Astrocyte of the cerebellum (primary cell): ENCODE measurements around the gene PPM1H.

ENCODE experiments used
- DNase-seq: peaks from one replicate; pipeline ENCODE4 v3.0.0-alpha.2; 2011; ENCODE audit warnings: low read depth
- H3K4me3 ChIP-seq: 2 replicates; pipeline ENCODE4 v1.5.1; 2011; ENCODE audit warnings: mild to moderate bottlenecking, low read depth, low read length, moderate library complexity
- CTCF ChIP-seq: IDR thresholded peaks from 2 replicates; pipeline ENCODE4 v1.5.1; 2012; ENCODE audit warnings: low read length, low read depth, moderate library complexity, mild to moderate bottlenecking; ENCODE audit errors: missing control alignments
- in situ Hi-C: cut with HindIII; loops from 2 replicates; pipeline ENCODE4 v1.10.0; 2017; ENCODE audit warnings: low sequenced_read_pairs

The PPM1H gene

DNA sequence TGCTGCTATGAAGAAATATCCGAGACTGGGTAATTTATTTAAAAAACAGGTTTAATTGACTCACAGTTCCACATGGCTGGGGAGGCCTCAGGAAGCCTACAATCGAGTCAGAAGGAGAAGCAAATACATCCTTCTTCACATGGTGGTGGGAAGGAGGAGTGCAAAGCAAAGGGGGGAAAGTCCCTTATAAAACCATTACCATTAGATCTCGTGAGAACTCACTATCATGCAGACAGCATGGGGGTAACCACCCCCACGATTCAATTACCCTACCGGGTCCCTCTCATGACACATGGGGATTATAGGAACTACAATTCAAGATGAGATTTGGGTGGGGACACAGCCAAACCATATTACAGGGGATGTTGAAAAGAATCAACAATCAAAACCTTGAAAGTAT lies 74.9 kb downstream of the PPM1H start:
- in situ Hi-C loops = no loop called here
- no peak overlapping the region for H3K4me3 ChIP-seq
- DNase-seq = no peak
- TF ChIP-seq CTCF = no peak

DNA sequence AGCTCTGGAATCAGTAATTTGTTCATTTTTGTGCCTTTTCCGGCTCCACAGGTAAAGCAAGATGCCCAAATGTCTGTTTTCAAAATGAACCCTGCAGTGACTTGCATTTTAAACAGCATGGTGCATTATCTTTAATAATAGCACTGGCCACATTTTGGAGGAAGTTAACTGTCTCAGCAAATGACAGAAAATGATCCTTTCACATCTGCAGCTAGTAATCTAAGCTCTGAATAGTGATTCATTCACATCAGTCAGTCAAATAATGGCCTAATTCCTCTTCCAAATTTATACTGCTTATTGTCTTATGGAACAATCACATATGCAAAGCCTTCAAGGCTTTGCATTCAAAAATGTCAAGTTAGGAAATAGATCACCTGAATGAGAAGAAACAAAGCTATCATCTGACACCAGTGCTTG lies 75.6 kb downstream of the PPM1H start:
- no peak for DNase-seq
- no peak for TF ChIP-seq CTCF
- no peak overlapping the region for H3K4me3 ChIP-seq
- in situ Hi-C loops = no loop called here

DNA sequence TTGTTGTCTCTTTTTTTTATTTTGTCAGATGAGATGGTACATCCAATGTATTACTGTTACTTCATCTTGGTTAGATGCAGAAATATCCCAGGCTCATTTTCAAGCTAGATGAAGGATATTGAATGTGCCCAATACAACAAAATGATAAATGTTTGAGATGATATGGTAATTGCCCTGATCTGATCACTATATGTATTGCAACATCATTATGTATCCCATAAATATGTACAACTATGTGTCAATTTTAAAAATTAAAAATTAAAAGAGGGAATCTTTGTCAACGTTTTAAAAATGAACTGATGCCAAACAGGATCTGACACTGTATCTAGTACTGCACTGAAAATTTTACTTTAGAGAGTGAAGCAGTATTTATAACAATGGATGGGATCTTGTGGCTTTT lies 78.5 kb downstream of the PPM1H start:
- TF ChIP-seq CTCF = no peak
- DNase-seq = no peak
- in situ Hi-C loops = no loop called here
- no peak overlapping the region for H3K4me3 ChIP-seq

- H3K4me3 ChIP-seq = no peak overlapping the region
- in situ Hi-C loops = no loop called here
- no peak for TF ChIP-seq CTCF
- no peak for DNase-seq
Measured at GRCh38 chr12:62854024-62854423, 80.9 kb downstream of the PPM1H start.

DNA sequence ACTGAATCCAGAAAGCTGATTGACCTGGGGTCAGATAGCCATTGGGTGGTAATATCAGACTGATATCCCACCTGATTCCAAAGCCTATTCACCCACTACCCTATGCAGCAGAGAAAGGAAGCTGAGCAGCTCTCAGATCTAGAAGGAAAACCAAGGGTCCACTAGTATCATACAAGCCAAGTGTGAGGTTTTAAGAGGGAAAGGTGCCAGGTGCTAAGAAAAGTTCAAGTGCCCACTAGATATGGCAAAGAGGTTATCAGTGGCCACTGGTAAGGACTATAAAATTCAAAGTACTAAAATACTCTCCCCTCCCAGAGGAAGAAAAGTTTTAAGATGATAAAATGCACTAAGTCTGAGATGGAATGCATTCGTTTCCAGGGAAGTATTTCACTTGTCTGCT lies 85.6 kb downstream of the PPM1H start:
- in situ Hi-C loops = no loop called here
- no peak for TF ChIP-seq CTCF

GRCh38 chr12:62848418-62848817 lies 86.5 kb downstream of the PPM1H start:
- no peak for TF ChIP-seq CTCF
- no peak overlapping the region for H3K4me3 ChIP-seq
- peak; percentile 11 for DNase-seq
- in situ Hi-C loops = no loop called here

More for the DNA sequence above, 85.6 kb downstream of the PPM1H start:
- no peak for DNase-seq
- H3K4me3 ChIP-seq = no peak overlapping the region

DNA sequence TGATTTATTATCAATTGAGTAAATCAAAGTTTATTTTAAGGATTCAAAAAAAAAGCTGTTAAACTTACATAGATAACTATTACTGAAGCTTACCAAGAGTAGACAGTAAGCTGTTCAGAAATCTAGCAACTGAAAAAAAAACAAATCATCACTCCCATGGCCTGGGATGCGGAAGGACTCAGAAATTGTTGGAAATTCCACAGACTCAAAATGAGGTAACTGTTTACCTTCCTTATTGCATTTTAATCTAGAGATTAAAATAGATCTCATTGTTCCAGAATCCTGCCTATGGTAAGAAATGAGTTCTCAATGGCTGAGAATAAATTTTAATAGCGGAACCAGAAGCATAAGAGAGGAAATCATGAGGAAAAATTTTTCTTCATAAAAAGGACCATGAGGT lies 87.2 kb downstream of the PPM1H start:
- in situ Hi-C loops = no loop called here
- DNase-seq = no peak
- no peak overlapping the region for H3K4me3 ChIP-seq
- TF ChIP-seq CTCF = no peak
